SK-N-SH treated with all-trans-retinoic acid at 6 μM for 48 hours (cell line): Measurements from ENCODE around the gene ACOX3.
"Not testable (repeated sequence)": the region's sequence is repeated elsewhere in the genome, so short reads cannot be mapped to it uniquely, and the experiment has no call there.

Source experiments
- ATAC-seq: fragments of 200-7000 bp; cut with Tn5 transposase; 3 replicates; pipeline ENCODE4 v1.9.1; 2020; ENCODE audit warnings: mild to moderate bottlenecking, moderate library complexity
- ARNTL ChIP-seq: fragments of 450-650 bp; formaldehyde crosslinking; IDR thresholded peaks from 2 replicates; pipeline ENCODE4 v1.5.0; 2020; ENCODE audit warnings: low read depth, mild to moderate bottlenecking, moderate library complexity, borderline replicate concordance
- BACH2 ChIP-seq: fragments of 250-450 bp; sonication (Bioruptor Pico); IDR thresholded peaks from 2 replicates; pipeline ENCODE4 v1.9.0; 2021; ENCODE audit warnings: mild to moderate bottlenecking, borderline replicate concordance
- CSDC2 ChIP-seq: fragments of 250-450 bp; sonication (Bioruptor Pico); IDR thresholded peaks from 2 replicates; pipeline ENCODE4 v1.5.0; 2020; ENCODE audit warnings: mild to moderate bottlenecking, moderate library complexity
- ESRRG ChIP-seq: fragments of 250-450 bp; sonication (Bioruptor Pico); IDR thresholded peaks from 2 replicates; pipeline ENCODE4 v1.6.1; 2021; ENCODE audit warnings: mild to moderate bottlenecking
- GLIS3 ChIP-seq: fragments of 250-450 bp; sonication (Bioruptor Pico); IDR thresholded peaks from 2 replicates; pipeline ENCODE4 v1.5.0; 2020; ENCODE audit warnings: mild to moderate bottlenecking, moderate library complexity
- ISL1 ChIP-seq: fragments of 250-450 bp; sonication (Bioruptor Pico); IDR thresholded peaks from 2 replicates; pipeline ENCODE4 v2.1.2; 2022; ENCODE audit warnings: mild to moderate bottlenecking, moderate library complexity
- OSR1 ChIP-seq: fragments of 250-450 bp; sonication (Bioruptor Pico); IDR thresholded peaks from 2 replicates; pipeline ENCODE4 v1.8.0; 2022; ENCODE audit warnings: moderate library complexity, mild to moderate bottlenecking, inconsistent platforms
- SNAI2 ChIP-seq: fragments of 250-450 bp; sonication (Bioruptor Pico); IDR thresholded peaks from 2 replicates; pipeline ENCODE4 v1.5.0; 2020; ENCODE audit warnings: mild to moderate bottlenecking, moderate library complexity
- TCF4 ChIP-seq: fragments of 250-450 bp; sonication (Bioruptor Pico); IDR thresholded peaks from 2 replicates; pipeline ENCODE4 v1.8.0; 2021; ENCODE audit warnings: mild to moderate bottlenecking, moderate library complexity, borderline replicate concordance
- ZC3H10 ChIP-seq: fragments of 250-450 bp; sonication (Bioruptor Pico); IDR thresholded peaks from 2 replicates; pipeline ENCODE4 v1.5.1; 2021; ENCODE audit warnings: mild to moderate bottlenecking, moderate library complexity
- ZFP3 ChIP-seq: fragments of 250-450 bp; sonication (Bioruptor Pico); IDR thresholded peaks from 2 replicates; pipeline ENCODE4 v1.5.0; 2020; ENCODE audit warnings: mild to moderate bottlenecking, moderate library complexity
- ZFP30 ChIP-seq: fragments of 450-650 bp; formaldehyde crosslinking; IDR thresholded peaks from 2 replicates; pipeline ENCODE4 v1.5.0; 2022; ENCODE audit warnings: mild to moderate bottlenecking, moderate library complexity
- ZNF565 ChIP-seq: fragments of 450-650 bp; formaldehyde crosslinking; conservative IDR thresholded peaks from 2 replicates; pipeline ENCODE4 v1.5.0; 2020; ENCODE audit warnings: low read depth, mild to moderate bottlenecking, moderate library complexity
- ZNF70 ChIP-seq: fragments of 450-650 bp; formaldehyde crosslinking; IDR thresholded peaks from 2 replicates; pipeline ENCODE4 v1.5.0; 2020; ENCODE audit warnings: mild to moderate bottlenecking, moderate library complexity
- ZNF8 ChIP-seq: fragments of 450-650 bp; formaldehyde crosslinking; IDR thresholded peaks from 2 replicates; pipeline ENCODE4 v1.5.0; 2020; ENCODE audit warnings: mild to moderate bottlenecking, moderate library complexity
- TF ChIP-seq, protein P1 (sequence below): fragments of 250-450 bp; sonication (Bioruptor Pico); IDR thresholded peaks from 2 replicates; pipeline ENCODE4 v1.5.1; 2020; ENCODE audit warnings: low read depth, mild to moderate bottlenecking, moderate library complexity
- TF ChIP-seq, protein P2 (sequence below): fragments of 250-450 bp; sonication (Bioruptor Pico); IDR thresholded peaks from 2 replicates; pipeline ENCODE4 v1.8.0; 2020; ENCODE audit warnings: mild to moderate bottlenecking, moderate library complexity, borderline replicate concordance
- TF ChIP-seq, protein P3 (sequence below): fragments of 250-450 bp; sonication (Bioruptor Pico); IDR thresholded peaks from 2 replicates; pipeline ENCODE4 v1.5.0; 2020; ENCODE audit warnings: mild to moderate bottlenecking, moderate library complexity
- TF ChIP-seq, protein P4 (sequence below): fragments of 250-450 bp; sonication (Bioruptor Pico); IDR thresholded peaks from 2 replicates; pipeline ENCODE4 v1.5.1; 2021; ENCODE audit warnings: mild to moderate bottlenecking, moderate library complexity
- TF ChIP-seq, protein P5 (sequence below): fragments of 250-450 bp; sonication (Bioruptor Pico); IDR thresholded peaks from 2 replicates; pipeline ENCODE4 v1.8.0; 2021; ENCODE audit warnings: low read depth, mild to moderate bottlenecking, moderate library complexity, borderline replicate concordance

The ACOX3 gene

DNA sequence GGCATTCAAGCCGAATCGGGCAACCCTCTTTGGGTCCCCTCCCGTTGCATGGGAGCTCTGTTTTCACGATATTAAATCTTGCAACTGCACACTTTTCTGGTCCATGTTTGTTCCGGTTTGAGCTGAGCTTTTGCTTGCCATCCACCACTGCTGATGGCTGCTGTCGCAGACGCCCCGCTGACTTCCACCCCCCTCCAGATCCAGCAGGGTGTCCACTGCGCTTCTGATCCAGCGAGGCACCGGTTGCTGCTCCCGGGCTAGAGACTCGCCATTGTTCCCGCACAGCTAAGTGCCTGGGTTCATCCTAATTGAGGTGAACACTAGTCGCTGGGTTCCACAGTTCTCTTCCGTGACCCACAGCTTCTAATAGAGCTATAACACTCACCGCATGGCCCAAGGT lies 13.3 kb downstream of the ACOX3 start:
- TF ChIP-seq, protein P1, sequence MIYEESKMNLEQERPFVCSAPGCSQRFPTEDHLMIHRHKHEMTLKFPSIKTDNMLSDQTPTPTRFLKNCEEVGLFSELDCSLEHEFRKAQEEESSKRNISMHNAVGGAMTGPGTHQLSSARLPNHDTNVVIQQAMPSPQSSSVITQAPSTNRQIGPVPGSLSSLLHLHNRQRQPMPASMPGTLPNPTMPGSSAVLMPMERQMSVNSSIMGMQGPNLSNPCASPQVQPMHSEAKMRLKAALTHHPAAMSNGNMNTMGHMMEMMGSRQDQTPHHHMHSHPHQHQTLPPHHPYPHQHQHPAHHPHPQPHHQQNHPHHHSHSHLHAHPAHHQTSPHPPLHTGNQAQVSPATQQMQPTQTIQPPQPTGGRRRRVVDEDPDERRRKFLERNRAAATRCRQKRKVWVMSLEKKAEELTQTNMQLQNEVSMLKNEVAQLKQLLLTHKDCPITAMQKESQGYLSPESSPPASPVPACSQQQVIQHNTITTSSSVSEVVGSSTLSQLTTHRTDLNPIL (CRISPR knock-in tag) = no peak
- TF ChIP-seq ESRRG (CRISPR knock-in tag) (no peak), ZNF565 (CRISPR knock-in tag) (no peak), TCF4 (CRISPR knock-in tag) (no peak)
- TF ChIP-seq, protein P2, sequence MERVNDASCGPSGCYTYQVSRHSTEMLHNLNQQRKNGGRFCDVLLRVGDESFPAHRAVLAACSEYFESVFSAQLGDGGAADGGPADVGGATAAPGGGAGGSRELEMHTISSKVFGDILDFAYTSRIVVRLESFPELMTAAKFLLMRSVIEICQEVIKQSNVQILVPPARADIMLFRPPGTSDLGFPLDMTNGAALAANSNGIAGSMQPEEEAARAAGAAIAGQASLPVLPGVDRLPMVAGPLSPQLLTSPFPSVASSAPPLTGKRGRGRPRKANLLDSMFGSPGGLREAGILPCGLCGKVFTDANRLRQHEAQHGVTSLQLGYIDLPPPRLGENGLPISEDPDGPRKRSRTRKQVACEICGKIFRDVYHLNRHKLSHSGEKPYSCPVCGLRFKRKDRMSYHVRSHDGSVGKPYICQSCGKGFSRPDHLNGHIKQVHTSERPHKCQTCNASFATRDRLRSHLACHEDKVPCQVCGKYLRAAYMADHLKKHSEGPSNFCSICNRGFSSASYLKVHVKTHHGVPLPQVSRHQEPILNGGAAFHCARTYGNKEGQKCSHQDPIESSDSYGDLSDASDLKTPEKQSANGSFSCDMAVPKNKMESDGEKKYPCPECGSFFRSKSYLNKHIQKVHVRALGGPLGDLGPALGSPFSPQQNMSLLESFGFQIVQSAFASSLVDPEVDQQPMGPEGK (CRISPR knock-in tag) = no peak
- no peak for ATAC-seq

DNA sequence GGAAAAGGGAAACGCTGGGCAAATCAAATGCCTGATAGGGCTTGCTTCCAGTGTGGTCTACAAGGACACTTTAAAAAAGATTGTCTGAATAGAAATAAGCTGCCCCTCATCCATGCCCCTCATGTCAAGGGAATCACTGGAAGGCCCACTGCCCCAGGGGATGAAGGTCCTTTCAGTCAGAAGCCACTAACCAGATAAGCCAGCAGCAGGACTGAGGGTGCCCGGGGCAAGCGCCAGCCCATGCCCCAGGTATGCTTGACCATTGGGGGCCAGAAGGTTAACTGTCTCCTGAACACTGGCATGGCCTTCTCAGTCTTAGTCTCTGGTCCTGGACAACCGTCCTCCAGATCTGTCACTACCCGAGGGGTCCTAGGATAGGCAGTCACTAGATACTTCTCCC lies 17.7 kb downstream of the ACOX3 start:
- ATAC-seq = no peak
- no peak for TF ChIP-seq ARNTL (CRISPR knock-in tag)
- TF ChIP-seq, protein P3, sequence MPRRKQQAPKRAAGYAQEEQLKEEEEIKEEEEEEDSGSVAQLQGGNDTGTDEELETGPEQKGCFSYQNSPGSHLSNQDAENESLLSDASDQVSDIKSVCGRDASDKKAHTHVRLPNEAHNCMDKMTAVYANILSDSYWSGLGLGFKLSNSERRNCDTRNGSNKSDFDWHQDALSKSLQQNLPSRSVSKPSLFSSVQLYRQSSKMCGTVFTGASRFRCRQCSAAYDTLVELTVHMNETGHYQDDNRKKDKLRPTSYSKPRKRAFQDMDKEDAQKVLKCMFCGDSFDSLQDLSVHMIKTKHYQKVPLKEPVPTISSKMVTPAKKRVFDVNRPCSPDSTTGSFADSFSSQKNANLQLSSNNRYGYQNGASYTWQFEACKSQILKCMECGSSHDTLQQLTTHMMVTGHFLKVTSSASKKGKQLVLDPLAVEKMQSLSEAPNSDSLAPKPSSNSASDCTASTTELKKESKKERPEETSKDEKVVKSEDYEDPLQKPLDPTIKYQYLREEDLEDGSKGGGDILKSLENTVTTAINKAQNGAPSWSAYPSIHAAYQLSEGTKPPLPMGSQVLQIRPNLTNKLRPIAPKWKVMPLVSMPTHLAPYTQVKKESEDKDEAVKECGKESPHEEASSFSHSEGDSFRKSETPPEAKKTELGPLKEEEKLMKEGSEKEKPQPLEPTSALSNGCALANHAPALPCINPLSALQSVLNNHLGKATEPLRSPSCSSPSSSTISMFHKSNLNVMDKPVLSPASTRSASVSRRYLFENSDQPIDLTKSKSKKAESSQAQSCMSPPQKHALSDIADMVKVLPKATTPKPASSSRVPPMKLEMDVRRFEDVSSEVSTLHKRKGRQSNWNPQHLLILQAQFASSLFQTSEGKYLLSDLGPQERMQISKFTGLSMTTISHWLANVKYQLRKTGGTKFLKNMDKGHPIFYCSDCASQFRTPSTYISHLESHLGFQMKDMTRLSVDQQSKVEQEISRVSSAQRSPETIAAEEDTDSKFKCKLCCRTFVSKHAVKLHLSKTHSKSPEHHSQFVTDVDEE (CRISPR knock-in tag) = no peak
- TF ChIP-seq, protein P2 (CRISPR knock-in tag) = no peak
- TF ChIP-seq, all 23 proteins: peak for 0

DNA sequence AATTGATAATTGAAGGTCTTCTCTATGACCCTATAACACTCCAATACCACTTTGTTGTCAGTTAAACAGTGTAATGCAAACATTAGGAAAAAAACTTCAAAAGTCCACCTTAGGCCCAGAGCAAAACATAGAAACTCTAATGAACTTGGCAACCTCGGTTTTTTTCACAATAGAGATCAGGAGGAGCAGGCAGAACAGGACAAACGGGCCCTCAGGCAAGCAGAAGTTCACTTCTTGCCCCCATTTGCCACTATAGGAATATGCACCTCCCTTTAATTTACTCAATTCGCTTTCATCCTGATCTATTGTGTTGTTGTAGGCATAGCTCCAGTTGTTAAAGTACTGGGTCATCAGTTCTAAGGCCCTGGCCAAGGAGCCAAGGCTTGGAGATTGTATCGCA lies 18.2 kb downstream of the ACOX3 start:
- no peak for TF ChIP-seq CSDC2 (CRISPR knock-in tag)
- TF ChIP-seq, protein P3 (CRISPR knock-in tag) = no peak
- no peak for TF ChIP-seq ESRRG (CRISPR knock-in tag)
- no peak for TF ChIP-seq OSR1 (CRISPR knock-in tag)
- TF ChIP-seq, protein P1 (CRISPR knock-in tag) = no peak
- no peak for TF ChIP-seq ZC3H10 (CRISPR knock-in tag)
- TF ChIP-seq ZNF70 (CRISPR knock-in tag) = no peak
- no peak for TF ChIP-seq GLIS3
- TF ChIP-seq ZFP3 (CRISPR knock-in tag) = no peak
- TF ChIP-seq, protein P4, sequence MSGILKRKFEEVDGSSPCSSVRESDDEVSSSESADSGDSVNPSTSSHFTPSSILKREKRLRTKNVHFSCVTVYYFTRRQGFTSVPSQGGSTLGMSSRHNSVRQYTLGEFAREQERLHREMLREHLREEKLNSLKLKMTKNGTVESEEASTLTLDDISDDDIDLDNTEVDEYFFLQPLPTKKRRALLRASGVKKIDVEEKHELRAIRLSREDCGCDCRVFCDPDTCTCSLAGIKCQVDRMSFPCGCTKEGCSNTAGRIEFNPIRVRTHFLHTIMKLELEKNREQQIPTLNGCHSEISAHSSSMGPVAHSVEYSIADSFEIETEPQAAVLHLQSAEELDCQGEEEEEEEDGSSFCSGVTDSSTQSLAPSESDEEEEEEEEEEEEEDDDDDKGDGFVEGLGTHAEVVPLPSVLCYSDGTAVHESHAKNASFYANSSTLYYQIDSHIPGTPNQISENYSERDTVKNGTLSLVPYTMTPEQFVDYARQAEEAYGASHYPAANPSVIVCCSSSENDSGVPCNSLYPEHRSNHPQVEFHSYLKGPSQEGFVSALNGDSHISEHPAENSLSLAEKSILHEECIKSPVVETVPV (CRISPR knock-in tag) = no peak
- no peak for TF ChIP-seq TCF4 (CRISPR knock-in tag)
- TF ChIP-seq BACH2 (CRISPR knock-in tag) = no peak
- no peak for TF ChIP-seq SNAI2 (CRISPR knock-in tag)
- TF ChIP-seq ZNF8 (CRISPR knock-in tag) = no peak
- TF ChIP-seq, protein P5, sequence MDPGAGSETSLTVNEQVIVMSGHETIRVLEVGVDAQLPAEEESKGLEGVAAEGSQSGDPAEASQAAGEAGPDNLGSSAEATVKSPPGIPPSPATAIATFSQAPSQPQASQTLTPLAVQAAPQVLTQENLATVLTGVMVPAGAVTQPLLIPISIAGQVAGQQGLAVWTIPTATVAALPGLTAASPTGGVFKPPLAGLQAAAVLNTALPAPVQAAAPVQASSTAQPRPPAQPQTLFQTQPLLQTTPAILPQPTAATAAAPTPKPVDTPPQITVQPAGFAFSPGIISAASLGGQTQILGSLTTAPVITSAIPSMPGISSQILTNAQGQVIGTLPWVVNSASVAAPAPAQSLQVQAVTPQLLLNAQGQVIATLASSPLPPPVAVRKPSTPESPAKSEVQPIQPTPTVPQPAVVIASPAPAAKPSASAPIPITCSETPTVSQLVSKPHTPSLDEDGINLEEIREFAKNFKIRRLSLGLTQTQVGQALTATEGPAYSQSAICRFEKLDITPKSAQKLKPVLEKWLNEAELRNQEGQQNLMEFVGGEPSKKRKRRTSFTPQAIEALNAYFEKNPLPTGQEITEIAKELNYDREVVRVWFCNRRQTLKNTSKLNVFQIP = no peak
- TF ChIP-seq ISL1 (CRISPR knock-in tag) = no peak
- TF ChIP-seq ZFP30 (CRISPR knock-in tag) = no peak
- ATAC-seq = no peak

DNA sequence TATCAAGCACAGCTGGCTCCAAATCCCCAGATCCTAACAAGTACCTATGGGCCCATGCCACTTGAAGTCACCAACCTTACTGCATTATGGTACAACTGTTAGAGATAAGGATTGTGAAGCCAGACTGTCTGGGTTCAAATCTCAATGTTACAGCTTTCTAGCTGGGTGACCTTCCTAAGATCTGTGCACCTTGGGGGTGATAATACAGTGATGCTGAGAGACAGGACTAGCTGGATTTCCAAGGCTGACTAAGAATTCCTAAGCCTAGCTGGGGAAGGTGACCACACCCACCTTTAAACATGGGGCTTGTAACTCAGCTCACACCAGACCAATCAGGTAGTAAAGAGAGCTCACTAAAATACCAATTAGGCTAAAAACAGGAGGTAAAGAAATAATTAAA lies 20.4 kb downstream of the ACOX3 start:
- not testable (repeated sequence) for ATAC-seq
